Astrocyte of the cerebellum (primary cell): ENCODE results near the gene SMIM22.

ENCODE experiments used
- DNase-seq: peaks from one replicate; pipeline ENCODE4 v3.0.0-alpha.2; 2011; ENCODE audit warnings: low read depth
- H3K4me3 ChIP-seq: 2 replicates; pipeline ENCODE4 v1.5.1; 2011; ENCODE audit warnings: mild to moderate bottlenecking, low read depth, low read length, moderate library complexity
- in situ Hi-C: cut with HindIII; loops from 2 replicates; pipeline ENCODE4 v1.10.0; 2017; ENCODE audit warnings: low sequenced_read_pairs
- TF ChIP-seq, protein P1 (sequence below): IDR thresholded peaks from 2 replicates; pipeline ENCODE4 v1.5.1; 2012; ENCODE audit warnings: low read length, low read depth, moderate library complexity, mild to moderate bottlenecking; ENCODE audit errors: missing control alignments

The SMIM22 gene

DNA sequence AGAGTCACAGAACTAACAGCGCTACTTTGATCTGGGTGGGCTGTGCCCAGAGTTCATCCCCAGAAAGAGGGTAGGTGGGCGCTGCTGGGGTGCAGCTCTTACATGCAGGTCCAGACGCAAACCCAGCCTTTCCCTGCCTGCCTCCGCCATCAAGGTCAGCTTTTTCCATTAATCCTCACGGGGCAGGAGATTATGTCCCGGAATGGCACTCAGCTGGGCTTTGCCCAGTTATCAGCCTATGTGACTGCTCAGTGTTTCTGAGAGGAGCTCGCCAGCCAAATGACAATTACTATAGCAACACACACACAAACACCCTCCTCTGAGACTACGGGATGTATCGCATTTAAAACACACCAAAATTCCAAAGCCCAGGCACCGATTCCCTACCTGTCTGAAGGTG lies 31.8 kb downstream of the SMIM22 start:
- DNase-seq: no peak
- TF ChIP-seq, protein P1, sequence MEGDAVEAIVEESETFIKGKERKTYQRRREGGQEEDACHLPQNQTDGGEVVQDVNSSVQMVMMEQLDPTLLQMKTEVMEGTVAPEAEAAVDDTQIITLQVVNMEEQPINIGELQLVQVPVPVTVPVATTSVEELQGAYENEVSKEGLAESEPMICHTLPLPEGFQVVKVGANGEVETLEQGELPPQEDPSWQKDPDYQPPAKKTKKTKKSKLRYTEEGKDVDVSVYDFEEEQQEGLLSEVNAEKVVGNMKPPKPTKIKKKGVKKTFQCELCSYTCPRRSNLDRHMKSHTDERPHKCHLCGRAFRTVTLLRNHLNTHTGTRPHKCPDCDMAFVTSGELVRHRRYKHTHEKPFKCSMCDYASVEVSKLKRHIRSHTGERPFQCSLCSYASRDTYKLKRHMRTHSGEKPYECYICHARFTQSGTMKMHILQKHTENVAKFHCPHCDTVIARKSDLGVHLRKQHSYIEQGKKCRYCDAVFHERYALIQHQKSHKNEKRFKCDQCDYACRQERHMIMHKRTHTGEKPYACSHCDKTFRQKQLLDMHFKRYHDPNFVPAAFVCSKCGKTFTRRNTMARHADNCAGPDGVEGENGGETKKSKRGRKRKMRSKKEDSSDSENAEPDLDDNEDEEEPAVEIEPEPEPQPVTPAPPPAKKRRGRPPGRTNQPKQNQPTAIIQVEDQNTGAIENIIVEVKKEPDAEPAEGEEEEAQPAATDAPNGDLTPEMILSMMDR: no peak
- no peak overlapping the region for H3K4me3 ChIP-seq
- in situ Hi-C loops: no loop called here

DNA sequence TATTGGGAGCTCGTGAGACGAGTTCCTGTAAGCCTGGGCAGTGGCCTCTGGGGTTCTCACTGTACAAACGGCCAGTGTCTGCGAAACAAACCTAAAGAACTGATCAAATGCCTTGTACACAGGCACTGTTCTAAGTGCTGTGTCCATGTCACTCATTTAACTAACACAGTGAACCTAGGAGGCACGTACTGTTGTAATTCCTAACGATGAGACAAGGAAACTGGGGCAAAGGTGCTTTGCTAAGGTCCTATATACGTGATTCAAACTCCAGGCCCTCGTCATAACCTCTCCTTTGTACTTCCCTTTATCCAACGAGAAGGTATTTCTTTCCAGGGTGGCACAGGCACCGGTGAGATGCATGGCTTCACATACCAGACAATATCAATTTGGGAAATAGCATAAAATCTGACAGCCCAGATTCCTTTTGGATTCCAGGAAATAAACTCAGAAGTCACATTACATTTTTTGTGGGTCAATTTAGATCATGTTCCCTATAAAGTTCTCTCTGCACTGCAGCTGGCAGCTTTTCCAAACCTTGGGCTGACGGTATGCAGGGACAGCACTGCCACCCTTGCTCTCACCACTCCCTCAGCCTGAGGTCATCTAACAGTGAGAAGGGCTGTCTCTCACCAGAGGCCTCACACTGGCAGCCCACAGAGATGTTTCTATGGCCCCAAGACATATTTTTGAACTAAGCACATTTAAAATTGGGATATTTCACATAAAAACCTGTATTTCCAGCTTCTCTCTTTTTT lies 33.6 kb downstream of the SMIM22 start:
- in situ Hi-C loops: no loop called here

DNA sequence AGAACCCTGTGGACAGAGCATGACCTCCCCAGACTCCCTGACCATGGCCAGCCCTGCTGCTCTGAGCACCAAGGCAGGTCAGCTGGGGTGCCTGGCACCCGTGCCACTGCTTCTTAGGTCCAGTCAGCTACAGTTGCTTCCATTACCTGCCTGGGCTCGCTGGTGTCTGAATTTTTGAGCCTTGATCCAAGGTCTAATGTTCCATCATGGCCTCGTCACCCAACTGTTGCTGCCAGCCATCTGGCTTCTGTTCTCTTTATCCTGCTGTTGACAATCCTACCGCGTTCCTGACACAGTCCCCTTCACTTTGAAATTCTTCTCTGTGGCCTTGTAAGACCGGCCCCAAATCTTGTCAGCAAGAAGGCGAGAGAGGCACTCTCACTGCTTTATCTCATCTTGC lies 35.2 kb downstream of the SMIM22 start:
- TF ChIP-seq, protein P1: no peak
- DNase-seq: no peak
- no peak overlapping the region for H3K4me3 ChIP-seq
- in situ Hi-C loops: loop anchor here (5.0 kb wide), 1 partner anchor 37 kb away; no protein-coding TSS in a partner anchor

More for the DNA sequence above, 33.6 kb downstream of the SMIM22 start:
- DNase-seq: no peak
- TF ChIP-seq, protein P1: no peak
- H3K4me3 ChIP-seq: no peak overlapping the region

DNA sequence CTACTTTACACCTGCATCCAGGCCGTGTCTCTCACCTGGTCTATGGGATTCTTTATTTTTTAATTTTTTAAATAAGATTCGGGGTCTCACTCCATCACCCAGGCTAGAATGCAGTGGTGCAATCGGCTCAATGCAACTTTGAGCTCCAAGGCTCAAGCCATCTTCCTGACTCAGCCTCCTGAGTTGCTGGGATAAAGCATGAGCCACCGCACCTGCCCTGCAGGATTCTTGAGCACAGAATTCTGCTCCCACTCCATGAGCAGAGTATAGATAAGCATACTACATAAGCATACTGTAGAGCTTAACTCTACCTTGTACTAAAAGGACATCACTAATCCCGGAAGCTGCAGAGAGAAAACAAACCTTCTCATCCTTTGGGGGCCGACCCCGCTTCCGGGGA lies 36.4 kb downstream of the SMIM22 start:
- TF ChIP-seq, protein P1: no peak
- H3K4me3 ChIP-seq: no peak overlapping the region
- DNase-seq: no peak
- in situ Hi-C loops: loop anchor here (5.0 kb wide), 1 partner anchor 36 kb away; no protein-coding TSS in a partner anchor

DNA sequence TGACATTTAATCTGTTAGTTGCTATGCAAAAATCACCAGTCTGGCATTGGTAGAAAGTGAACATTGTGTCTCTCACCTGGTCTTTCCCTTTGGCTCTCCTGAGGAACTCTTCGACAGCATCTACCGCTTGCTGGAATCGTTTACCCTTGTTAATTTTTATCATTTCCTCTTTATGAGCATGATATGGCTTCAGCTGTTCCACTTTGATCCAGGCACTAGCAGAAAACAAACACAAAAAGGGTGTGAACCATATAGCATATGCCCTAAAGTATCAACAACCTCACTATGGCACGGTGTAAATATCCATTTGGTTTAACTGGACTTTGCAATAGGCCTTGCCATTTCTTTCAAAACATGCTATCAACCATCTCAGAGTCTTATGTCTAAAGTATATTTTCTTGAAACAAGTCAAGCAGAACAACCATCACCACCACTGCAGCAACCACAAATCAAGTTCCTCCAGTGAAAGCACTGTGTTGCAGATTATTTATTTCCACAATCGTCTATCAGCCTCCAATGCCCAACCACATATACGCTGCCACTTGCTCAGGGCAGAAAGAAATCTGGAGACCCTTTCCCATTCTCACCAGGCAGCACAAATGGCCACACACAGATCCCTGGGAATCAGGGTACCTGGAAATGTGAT lies 37.7 kb downstream of the SMIM22 start:
- DNase-seq: no peak
- TF ChIP-seq, protein P1: no peak
- no peak overlapping the region for H3K4me3 ChIP-seq
- in situ Hi-C loops: loop anchor here (5.0 kb wide), 1 partner anchor 34 kb away; no protein-coding TSS in a partner anchor

DNA sequence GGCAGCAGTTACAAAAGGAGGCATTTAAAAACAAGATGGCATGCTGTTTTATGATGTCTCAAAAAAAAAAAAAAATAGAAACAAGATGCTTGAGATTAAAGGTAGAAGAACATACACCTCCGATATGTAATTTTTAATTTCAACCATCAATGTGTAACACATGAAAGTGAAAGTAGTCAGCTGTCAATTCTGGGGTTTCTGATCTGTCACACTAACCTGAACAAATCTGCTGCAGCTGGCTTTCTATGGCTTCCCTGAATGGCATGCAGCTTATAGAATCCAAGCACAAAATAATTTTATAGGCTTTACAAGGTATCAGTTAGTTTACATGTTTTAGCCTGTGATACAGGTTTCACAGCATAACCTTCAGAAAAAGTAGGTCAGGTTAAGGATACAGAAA lies 38.4 kb downstream of the SMIM22 start:
- DNase-seq: no peak
- TF ChIP-seq, protein P1: no peak
- H3K4me3 ChIP-seq: no peak overlapping the region
- in situ Hi-C loops: loop anchor here (5.0 kb wide), 1 partner anchor 34 kb away; no protein-coding TSS in a partner anchor
